Aorta (tissue), 5 donors: Measurements from ENCODE around the gene TPSD1. TPM values are rescaled to one million over a fixed set of nuclear protein-coding genes. Genes with fewer than 3 reads are reported as not detected.

ENCODE experiments used
- ATAC-seq: fragments of 200-7000 bp; cut with Tn5 transposase; one replicate; pipeline ENCODE4 v1.9.1; 2022; ENCODE audit warnings: moderate library complexity; ENCODE audit not compliant: low FRiP score
- DNase-seq, 2 donors: peaks; one replicate each; pipeline ENCODE4 v3.0.0-alpha.2; 2020
- H3K27ac ChIP-seq, 2 donors: one replicate each; pipeline ENCODE4 v1.5.1; 2013; ENCODE audit warnings: low read length in 2 of 2, mild to moderate bottlenecking in 2 of 2, moderate library complexity in 2 of 2, control low read depth in 1 of 2, inconsistent platforms in 1 of 2, low read depth in 1 of 2
- H3K27me3 ChIP-seq, 2 donors: one replicate each; pipeline ENCODE4 v1.6.1; 2013; ENCODE audit warnings: control low read depth in 1 of 2, low read length in 1 of 2, mild to moderate bottlenecking in 1 of 2, moderate library complexity in 1 of 2; ENCODE audit not compliant: insufficient read depth in 2 of 2, control insufficient read depth in 1 of 2
- H3K36me3 ChIP-seq, 2 donors: one replicate each; pipeline ENCODE4 v1.6.1; 2013; ENCODE audit warnings: control low read depth in 1 of 2, low read length in 1 of 2, mild to moderate bottlenecking in 1 of 2; ENCODE audit not compliant: insufficient read depth in 2 of 2, control insufficient read depth in 1 of 2
- H3K4me1 ChIP-seq, 2 donors: one replicate each; pipeline ENCODE4 v1.6.1; 2013; ENCODE audit warnings: low read length in 2 of 2, control low read depth in 1 of 2, mild to moderate bottlenecking in 1 of 2, moderate library complexity in 1 of 2; ENCODE audit not compliant: insufficient read depth in 2 of 2, control insufficient read depth in 1 of 2
- H3K4me3 ChIP-seq, 2 donors: one replicate each; pipeline ENCODE4 v1.5.1; 2013; ENCODE audit warnings: low read length in 2 of 2, control low read depth in 1 of 2, mild to moderate bottlenecking in 1 of 2
- H3K9me3 ChIP-seq: one replicate; pipeline ENCODE4 v1.6.1; 2013; ENCODE audit warnings: mild to moderate bottlenecking, low read length; ENCODE audit not compliant: control insufficient read depth
- WGBS, 2 donors: extraction: QIAGEN DNeasy Blood & Tissue Kit; methylation state at CpG; one replicate each; pipeline ENCODE4 v1.1.7; 2013; 5-methylcytosine and 5-hydroxymethylcytosine counted together
- intact Hi-C, 2 donors: fragments of 100-400 bp; cut with DNase I; formaldehyde crosslinking; loops; one replicate each; pipeline versions ENCODE4 v1.14.2 to v1.15.0; 2022
- polyA plus RNA-seq, 2 donors: library from polyadenylated mRNA; stranded (reverse); fragments of 200-250 nt; gene quantifications; one replicate each; pipeline ENCODE4 v1.2.3, GENCODE V29; 2013
- total RNA-seq, 2 donors: library from RNA; stranded (reverse); fragmentation: NEBNext Ultra II Directional; extraction: Animal tissue kit (Norgen Biotek cat#: 25700); gene quantifications; one replicate each; pipeline ENCODE4 v1.2.1, GENCODE V29; 2021
- donor health status: healthy with polysubstance abuse.
- donor health status: Bipolar disorder and iron deficiency.
- donor health status: DM: no; HTN: no; CAD: no.
- donor health status: DM: no; HTN: no; CAD: no.
- donor health status: DM: yes; HTN: yes; CAD: no.

TPSD1 gene
- total and polyA plus RNA-seq, 4 donors = 0.38 TPM; not detected in 3

DNA sequence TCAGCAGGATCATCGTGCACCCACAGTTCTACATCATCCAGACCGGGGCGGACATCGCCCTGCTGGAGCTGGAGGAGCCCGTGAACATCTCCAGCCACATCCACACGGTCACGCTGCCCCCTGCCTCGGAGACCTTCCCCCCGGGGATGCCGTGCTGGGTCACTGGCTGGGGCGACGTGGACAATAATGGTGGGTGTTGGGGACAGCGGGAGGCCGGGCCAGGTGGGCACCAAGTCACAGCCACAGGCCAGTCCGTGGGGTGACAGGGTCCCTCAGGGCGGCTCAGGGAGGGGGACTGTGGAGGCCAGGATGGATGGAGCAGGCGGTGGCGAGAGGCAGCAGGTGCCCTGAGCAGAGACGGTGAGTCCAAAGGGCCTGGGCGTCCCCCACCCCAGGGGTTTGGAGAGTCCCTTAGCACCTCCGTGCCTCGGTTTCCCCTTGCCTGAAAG lies 1.0 kb downstream of the TPSD1 start:
- 83 to 84% methylated on average over 22 of the region's 22 CpGs for WGBS, 2 donors
- no peak overlapping the region for H3K4me3 ChIP-seq
- no peak for DNase-seq
- ATAC-seq = no peak
- H3K27me3 ChIP-seq = no peaks in the 10 kb centered on the region
- H3K27ac ChIP-seq = no peak overlapping the region
- no peaks in the 10 kb centered on the region for H3K4me1 ChIP-seq
- no peaks in the 10 kb centered on the region for H3K9me3 ChIP-seq
- intact Hi-C loops = no loop called here
- H3K36me3 ChIP-seq = no peaks in the 10 kb centered on the region

DNA sequence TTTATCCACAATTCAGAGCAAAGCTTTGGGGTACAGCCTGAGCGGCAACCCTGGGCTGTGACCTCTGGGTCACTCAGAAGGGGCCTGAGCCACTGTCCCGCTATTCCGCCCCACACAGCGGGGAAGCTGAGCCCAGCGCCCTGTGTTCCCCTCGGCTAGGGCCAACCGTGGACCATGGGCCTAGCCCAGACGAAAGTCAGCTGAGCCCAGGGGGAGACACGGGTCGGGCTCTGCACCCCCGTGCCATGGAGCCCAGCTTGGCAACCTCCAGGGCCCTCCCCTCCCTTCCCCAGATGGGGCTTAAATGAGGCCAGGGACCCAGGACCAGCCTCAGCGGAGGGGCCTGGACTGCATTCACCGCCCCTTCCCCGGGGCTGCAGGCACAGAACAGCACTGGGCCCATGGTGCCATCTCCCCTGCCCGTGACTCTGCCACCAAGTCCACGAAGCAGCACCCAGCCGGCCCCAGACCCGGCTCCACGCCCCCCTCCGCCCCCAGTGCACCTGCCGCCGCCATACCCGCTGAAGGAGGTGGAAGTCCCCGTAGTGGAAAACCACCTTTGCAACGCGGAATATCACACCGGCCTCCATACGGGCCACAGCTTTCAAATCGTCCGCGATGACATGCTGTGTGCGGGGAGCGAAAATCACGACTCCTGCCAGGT lies 1.8 kb downstream of the TPSD1 start:
- no peaks in the 10 kb centered on the region for H3K9me3 ChIP-seq
- no peaks in the 10 kb centered on the region for H3K4me1 ChIP-seq
- DNase-seq = no peak
- 80 to 87% methylated on average over 34 of the region's 34 CpGs for WGBS, 2 donors
- H3K36me3 ChIP-seq = no peaks in the 10 kb centered on the region
- intact Hi-C loops = no loop called here
- no peak overlapping the region for H3K27ac ChIP-seq
- no peak overlapping the region for H3K4me3 ChIP-seq
- no peak for ATAC-seq
- no peaks in the 10 kb centered on the region for H3K27me3 ChIP-seq

DNA sequence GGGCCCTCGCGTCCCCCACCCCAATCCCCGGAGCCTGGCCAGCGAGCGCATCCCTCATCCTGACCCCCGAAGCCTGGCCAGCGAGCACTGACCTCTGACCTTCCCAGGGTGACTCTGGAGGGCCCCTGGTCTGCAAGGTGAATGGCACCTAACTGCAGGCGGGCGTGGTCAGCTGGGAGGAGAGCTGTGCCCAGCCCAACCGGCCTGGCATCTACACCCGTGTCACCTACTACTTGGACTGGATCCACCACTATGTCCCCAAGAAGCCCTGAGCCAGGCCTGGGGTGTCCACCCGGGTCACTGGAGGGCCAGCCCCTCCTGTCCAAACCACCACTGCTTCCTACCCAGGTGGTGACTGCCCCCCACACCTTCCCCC lies 2.3 kb downstream of the TPSD1 start:
- Histone ChIP-seq H3K9me3 (no peaks in the 10 kb centered on the region), H3K4me1 (no peaks in the 10 kb centered on the region), H3K27ac (no peak overlapping the region), H3K27me3 (no peaks in the 10 kb centered on the region), H3K36me3 (no peaks in the 10 kb centered on the region), H3K4me3 (no peak overlapping the region)
- intact Hi-C loops = no loop called here
- DNase-seq (no peak), ATAC-seq (no peak)
- WGBS, 2 donors = 71 to 76% methylated on average over 12 of the region's 12 CpGs

DNA sequence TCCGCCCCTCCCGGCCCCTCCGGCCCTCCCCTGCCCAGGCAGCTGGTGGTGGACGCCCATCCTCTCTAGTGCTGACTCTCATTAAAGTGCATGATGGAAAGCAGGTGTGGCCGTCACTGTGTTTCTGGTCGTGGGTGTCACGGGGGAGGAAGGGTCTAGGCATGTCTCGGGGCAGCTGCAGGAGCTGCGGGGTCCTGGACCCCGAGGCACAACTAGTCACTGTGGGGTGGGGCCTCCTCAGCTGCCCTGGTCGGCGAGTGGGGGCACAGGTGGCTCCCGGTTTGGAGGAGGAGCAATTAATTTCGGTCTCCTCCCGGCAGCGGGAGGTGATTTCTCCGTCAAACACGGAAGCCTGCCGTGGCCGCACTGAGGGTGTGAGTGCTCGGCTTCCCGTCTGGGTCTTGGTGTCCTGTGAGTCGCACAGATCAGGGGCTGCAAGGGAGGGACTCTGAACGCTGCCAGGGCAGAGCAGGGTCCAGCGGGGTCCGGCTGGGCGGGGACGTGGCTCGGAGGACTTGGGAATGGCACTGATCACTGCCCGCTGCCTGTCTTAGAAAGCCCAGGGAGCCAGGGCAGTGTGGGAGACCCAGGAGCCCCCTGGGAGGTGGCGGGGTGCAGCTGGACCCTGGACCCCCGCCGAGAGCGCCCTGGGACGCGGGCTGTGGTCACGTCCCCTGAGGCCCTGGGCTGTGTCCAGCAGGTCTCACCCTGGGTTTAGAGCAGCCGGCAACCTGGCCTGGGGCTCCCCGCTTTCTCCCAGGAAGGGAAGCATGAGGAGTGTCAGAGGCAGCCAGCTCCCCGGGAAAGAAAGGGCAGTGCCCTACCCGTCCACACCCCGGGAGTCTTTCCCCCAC lies 3.3 kb downstream of the TPSD1 start:
- ATAC-seq (no peak), DNase-seq (no peak)
- Histone ChIP-seq H3K36me3 (no peaks in the 10 kb centered on the region), H3K4me1 (no peaks in the 10 kb centered on the region), H3K9me3 (no peaks in the 10 kb centered on the region), H3K27me3 (no peaks in the 10 kb centered on the region), H3K27ac (no peak overlapping the region), H3K4me3 (no peak overlapping the region)
- 14 to 17% methylated on average over 42 of the region's 42 CpGs for WGBS, 2 donors
- intact Hi-C loops = no loop called here

GRCh38 chr16:1259760-1260068 lies 3.8 kb downstream of the TPSD1 start:
- Histone ChIP-seq H3K9me3 (no peaks in the 10 kb centered on the region), H3K4me3 (no peak overlapping the region), H3K27ac (no peak overlapping the region), H3K27me3 (no peaks in the 10 kb centered on the region), H3K4me1 (no peaks in the 10 kb centered on the region), H3K36me3 (no peaks in the 10 kb centered on the region)
- ATAC-seq (no peak), DNase-seq (no peak)
- WGBS, 2 donors = 22 to 29% methylated on average over 11 of the region's 11 CpGs
- intact Hi-C loops = loop anchor here in 1 of 2 donors (10.0 kb wide), 1 partner anchor 45 kb away; no protein-coding TSS in a partner anchor

DNA sequence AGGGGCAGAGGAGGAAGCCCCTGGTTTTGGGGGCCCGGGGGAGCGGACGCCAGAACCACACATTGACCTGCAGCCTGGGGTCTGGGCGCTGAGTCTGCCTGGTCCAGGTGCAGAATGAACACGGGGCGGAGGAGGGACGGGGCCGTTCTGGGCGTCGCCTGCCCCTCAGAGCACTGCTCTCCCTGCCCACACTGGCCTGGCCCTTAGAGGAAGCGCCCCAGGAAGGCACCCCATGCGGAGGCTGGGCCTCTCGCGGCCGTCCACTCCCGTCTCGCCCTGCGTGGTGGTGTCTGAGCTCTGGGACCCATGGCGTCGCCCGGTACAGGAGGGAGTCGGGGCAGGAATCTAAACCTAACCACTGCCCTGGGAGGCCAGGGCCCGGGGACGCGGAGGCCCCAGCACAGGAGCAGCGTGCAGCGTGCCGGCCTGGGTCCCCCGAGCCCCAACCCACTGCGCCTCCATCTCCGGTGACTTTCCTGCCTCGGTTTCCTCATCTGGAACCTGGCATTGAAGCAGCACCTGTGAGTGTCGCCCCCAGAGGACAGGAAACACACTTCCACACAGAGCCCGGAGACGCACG lies 4.3 kb downstream of the TPSD1 start:
- H3K27ac ChIP-seq = no peak overlapping the region
- H3K4me3 ChIP-seq = no peak overlapping the region
- 67 to 71% methylated on average over 34 to 36 of the region's 36 CpGs for WGBS, 2 donors
- ATAC-seq = no peak
- no peak for DNase-seq
- H3K36me3 ChIP-seq = no peaks in the 10 kb centered on the region
- intact Hi-C loops = loop anchor here in 1 of 2 donors (10.0 kb wide), 1 partner anchor 45 kb away; no protein-coding TSS in a partner anchor
- no peaks in the 10 kb centered on the region for H3K27me3 ChIP-seq
- H3K4me1 ChIP-seq = no peaks in the 10 kb centered on the region
- no peaks in the 10 kb centered on the region for H3K9me3 ChIP-seq

- Histone ChIP-seq H3K4me1 (no peaks in the 10 kb centered on the region), H3K4me3 (no peak overlapping the region), H3K27me3 (no peaks in the 10 kb centered on the region), H3K9me3 (no peaks in the 10 kb centered on the region), H3K27ac (no peak overlapping the region), H3K36me3 (no peaks in the 10 kb centered on the region)
- intact Hi-C loops = loop anchor here in 1 of 2 donors (10.0 kb wide), 1 partner anchor 47 kb away; no protein-coding TSS in a partner anchor
- 10 to 12% methylated on average over 47 of the region's 47 CpGs for WGBS, 2 donors
- ATAC-seq = no peak
- no peak for DNase-seq
Measured at GRCh38 chr16:1261131-1261892, 5.4 kb downstream of the TPSD1 start.

- Histone ChIP-seq H3K4me1 (no peaks in the 10 kb centered on the region), H3K4me3 (no peak overlapping the region), H3K27ac (no peak overlapping the region), H3K36me3 (no peaks in the 10 kb centered on the region), H3K27me3 (no peaks in the 10 kb centered on the region), H3K9me3 (no peaks in the 10 kb centered on the region)
- no peak for DNase-seq
- ATAC-seq = no peak
- intact Hi-C loops = loop anchor here in 1 of 2 donors (10.0 kb wide), 1 partner anchor 48 kb away; no protein-coding TSS in a partner anchor
- WGBS, 2 donors = 75 to 78% methylated on average over 32 of the region's 32 CpGs
Measured at GRCh38 chr16:1262210-1262845, 6.5 kb downstream of the TPSD1 start.
